ENCODE results near the gene SND1.

DNA sequence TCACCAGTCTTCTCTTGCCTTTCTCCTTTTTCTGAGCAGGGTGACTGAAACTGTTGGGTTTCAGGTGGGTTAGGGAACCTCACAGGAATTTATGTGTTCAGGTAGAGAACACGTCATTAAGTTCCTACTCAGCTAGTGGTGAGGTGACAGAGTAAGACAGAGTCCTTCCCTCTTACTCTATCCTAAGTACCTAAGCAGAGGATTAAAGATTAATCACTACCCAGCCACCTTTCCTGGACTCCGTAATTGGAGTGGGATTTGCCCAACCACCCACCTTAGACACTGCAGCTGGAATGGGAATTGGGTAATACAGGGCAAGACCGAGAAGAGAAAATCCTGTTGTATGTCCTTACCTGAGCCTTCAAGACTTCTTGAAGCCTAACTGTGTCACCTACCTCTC is 221.2 kb downstream of the SND1 start:
- TF ChIP-seq YY1 (IDR thresholded peaks at IDR 0.05; ENCODE audit: low read depth, low read length) (no peak), SREBF1 (IDR thresholded peaks at IDR 0.05; ENCODE audit: low read length) (no peak), MYB (IDR thresholded peaks at IDR 0.05; ENCODE audit: borderline replicate concordance, low read depth, low read length) (no peak)
- TF ChIP-seq, protein P1, sequence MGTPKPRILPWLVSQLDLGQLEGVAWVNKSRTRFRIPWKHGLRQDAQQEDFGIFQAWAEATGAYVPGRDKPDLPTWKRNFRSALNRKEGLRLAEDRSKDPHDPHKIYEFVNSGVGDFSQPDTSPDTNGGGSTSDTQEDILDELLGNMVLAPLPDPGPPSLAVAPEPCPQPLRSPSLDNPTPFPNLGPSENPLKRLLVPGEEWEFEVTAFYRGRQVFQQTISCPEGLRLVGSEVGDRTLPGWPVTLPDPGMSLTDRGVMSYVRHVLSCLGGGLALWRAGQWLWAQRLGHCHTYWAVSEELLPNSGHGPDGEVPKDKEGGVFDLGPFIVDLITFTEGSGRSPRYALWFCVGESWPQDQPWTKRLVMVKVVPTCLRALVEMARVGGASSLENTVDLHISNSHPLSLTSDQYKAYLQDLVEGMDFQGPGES (IDR thresholded peaks at IDR 0.05), result no peak

Data from GM12878 (cell line).